H1 (cell line): ENCODE measurements around the gene RNF133. TPM values are rescaled to one million over a fixed set of nuclear protein-coding genes. Genes with fewer than 3 reads are reported as not detected.

ENCODE experiments used
- CTCF ChIA-PET: fragments of 300-600 bp; sonication (Branson Sonifier 250); formaldehyde crosslinking; loops from one replicate; lab custom pipeline; 2021; ENCODE audit not compliant: partially characterized antibody; lab: Charles Lee
- POLR2A ChIA-PET: fragments of 300-600 bp; sonication (Branson Sonifier 250); formaldehyde crosslinking; loops from one replicate; lab custom pipeline; 2021; ENCODE audit warnings: inconsistent platforms; ENCODE audit not compliant: partially characterized antibody; lab: Charles Lee
- DNase-seq, 2 experiments: peaks; one replicate each; pipeline versions ENCODE4 v3.0.0 to v3.0.0-alpha.2; 2010 to 2022; ENCODE audit warnings: low spot score in 2 of 2, low read depth in 1 of 2, mixed read lengths in 1 of 2
- FAIRE-seq: peaks from 2 replicates; lab custom pipeline; 2011; peaks lifted over from hg19 to GRCh38; lab: Jason Lieb, UNC
- H2AFZ ChIP-seq: 2 replicates; pipeline ENCODE4 v1.8.1; 2012; ENCODE audit warnings: low read length, inconsistent platforms
- H2AK5ac ChIP-seq: 2 replicates; pipeline ENCODE4 v1.6.1; 2013; ENCODE audit warnings: low read depth, low read length
- H2BK120ac ChIP-seq: replicated peaks from 2 replicates; pipeline ENCODE3; 2013; ENCODE audit warnings: low read depth, low read length, inconsistent platforms
- H2BK12ac ChIP-seq: 2 replicates; pipeline ENCODE4 v1.6.1; 2013; ENCODE audit warnings: low read depth, low read length
- H2BK15ac ChIP-seq: 2 replicates; pipeline ENCODE4 v1.6.1; 2013; ENCODE audit warnings: low read length
- H2BK20ac ChIP-seq: 2 replicates; pipeline ENCODE4 v1.6.1; 2013; ENCODE audit warnings: low read length
- H2BK5ac ChIP-seq: 2 replicates; pipeline ENCODE4 v1.6.1; 2013; ENCODE audit warnings: low read depth, low read length
- H3K14ac ChIP-seq: 2 replicates; pipeline ENCODE4 v1.6.1; 2013; ENCODE audit warnings: inconsistent platforms; ENCODE audit not compliant: insufficient read length
- H3K18ac ChIP-seq: 2 replicates; pipeline ENCODE4 v1.6.1; 2013; ENCODE audit warnings: low read length; ENCODE audit errors: extremely low read depth
- H3K23ac ChIP-seq: 2 replicates; pipeline ENCODE4 v1.6.1; 2013; ENCODE audit warnings: inconsistent platforms; ENCODE audit not compliant: insufficient read length
- H3K23me2 ChIP-seq: 2 replicates; pipeline ENCODE4 v1.6.1; 2013; ENCODE audit warnings: low read depth, low read length
- H3K27ac ChIP-seq: 2 replicates; pipeline ENCODE4 v1.6.1; 2011; ENCODE audit warnings: low read depth, low read length, inconsistent platforms
- H3K27me3 ChIP-seq, 4 experiments: replicated peaks in 1 of 4; 1 replicate in 1 of 4; 2 replicates in 3 of 4; pipeline versions ENCODE4 v1.6.1 to v1.8.1; 2011 to 2013; ENCODE audit warnings: low read length in 3 of 4, mild to moderate bottlenecking in 3 of 4, inconsistent platforms in 2 of 4, mixed read lengths in 2 of 4, moderate library complexity in 1 of 4; ENCODE audit not compliant: control insufficient read depth in 3 of 4, insufficient read depth in 3 of 4; ENCODE audit errors: extremely low read depth in 1 of 4
- H3K36me3 ChIP-seq, 4 experiments: 2 replicates each; pipeline versions ENCODE4 v1.6.1 to v1.8.1; 2011 to 2013; ENCODE audit warnings: mild to moderate bottlenecking in 4 of 4, low read length in 3 of 4, moderate library complexity in 2 of 4, control low read depth in 1 of 4, inconsistent platforms in 1 of 4; ENCODE audit not compliant: insufficient read depth in 4 of 4, control insufficient read depth in 2 of 4
- H3K4ac ChIP-seq: replicated peaks from 2 replicates; pipeline ENCODE3; 2013; ENCODE audit warnings: low read length, low read depth, mixed read lengths, inconsistent platforms; ENCODE audit not compliant: insufficient read length
- H3K4me1 ChIP-seq, 4 experiments: replicated peaks in 1 of 4; 1 replicate in 1 of 4; 2 replicates in 3 of 4; pipeline versions ENCODE4 v1.6.1 to v1.8.1; 2011 to 2013; ENCODE audit warnings: low read length in 3 of 4, inconsistent platforms in 2 of 4, mixed read lengths in 1 of 4; ENCODE audit not compliant: insufficient read depth in 4 of 4, control insufficient read depth in 3 of 4
- H3K4me2 ChIP-seq, 2 experiments: 2 replicates each; pipeline versions ENCODE4 v1.6.1 to v1.8.1; 2011 to 2013; ENCODE audit warnings: low read depth in 2 of 2, low read length in 2 of 2, control low read depth in 1 of 2, inconsistent platforms in 1 of 2, mild to moderate bottlenecking in 1 of 2; ENCODE audit not compliant: insufficient read depth in 1 of 2
- H3K4me3 ChIP-seq, 4 experiments: fragments of 200-600, 300-600 bp in 1 of 4; sonication (generic), shearing (Covaris generic), sonication (Bioruptor Twin) in 1 of 4; 2 replicates each; pipeline versions ENCODE4 v1.5.1 to v1.8.1; 2011 to 2016; ENCODE audit warnings: low read length in 4 of 4, low read depth in 3 of 4, control low read depth in 2 of 4, inconsistent platforms in 2 of 4, mild to moderate bottlenecking in 2 of 4, mixed read lengths in 1 of 4, moderate library complexity in 1 of 4; ENCODE audit not compliant: insufficient read depth in 2 of 4; ENCODE audit errors: extremely low read depth in 1 of 4
- H3K56ac ChIP-seq: replicated peaks from 2 replicates; pipeline ENCODE3; 2013; ENCODE audit warnings: low read depth, mild to moderate bottlenecking, mixed read lengths, low read length, inconsistent platforms; ENCODE audit not compliant: insufficient read length
- H3K79me1 ChIP-seq: 2 replicates; pipeline ENCODE4 v1.6.1; 2013; ENCODE audit warnings: low read depth, low read length, control low read depth
- H3K79me2 ChIP-seq, 2 experiments: 2 replicates each; pipeline versions ENCODE4 v1.6.1 to v1.8.1; 2012 to 2013; ENCODE audit warnings: low read length in 2 of 2, mild to moderate bottlenecking in 2 of 2, inconsistent platforms in 1 of 2; ENCODE audit not compliant: insufficient read depth in 2 of 2, control insufficient read depth in 1 of 2
- H3K9ac ChIP-seq, 4 experiments: replicated peaks in 1 of 4; 1 replicate in 1 of 4; 2 replicates in 3 of 4; pipeline versions ENCODE4 v1.6.1 to v1.8.1; 2011 to 2013; ENCODE audit warnings: low read depth in 3 of 4, low read length in 3 of 4, control low read depth in 2 of 4, mild to moderate bottlenecking in 2 of 4, moderate library complexity in 2 of 4, inconsistent platforms in 1 of 4; ENCODE audit errors: extremely low read depth in 1 of 4
- H3K9me3 ChIP-seq, 2 experiments: 2 replicates each; pipeline versions ENCODE4 v1.6.1 to v1.8.1; 2012 to 2013; ENCODE audit warnings: mild to moderate bottlenecking in 2 of 2, moderate library complexity in 2 of 2, control low read depth in 1 of 2, inconsistent platforms in 1 of 2, low read depth in 1 of 2, low read length in 1 of 2, mixed read lengths in 1 of 2; ENCODE audit not compliant: insufficient read depth in 2 of 2
- H4K20me1 ChIP-seq, 2 experiments: replicated peaks in 1 of 2; 2 replicates each; pipeline versions ENCODE3 to v1.8.1; 2011 to 2013; ENCODE audit warnings: inconsistent platforms in 2 of 2, low read length in 2 of 2, mild to moderate bottlenecking in 1 of 2; ENCODE audit not compliant: insufficient read depth in 2 of 2, control insufficient read depth in 1 of 2
- H4K5ac ChIP-seq: 2 replicates; pipeline ENCODE4 v1.6.1; 2013; ENCODE audit warnings: low read length, low read depth, mixed read lengths, inconsistent platforms; ENCODE audit not compliant: insufficient read length
- H4K8ac ChIP-seq: 2 replicates; pipeline ENCODE4 v1.8.0; 2013; ENCODE audit warnings: mild to moderate bottlenecking, moderate library complexity, low read length, inconsistent platforms; ENCODE audit not compliant: insufficient read depth; ENCODE audit errors: extremely low read depth
- H4K91ac ChIP-seq: replicated peaks from 2 replicates; pipeline ENCODE3; 2013; ENCODE audit warnings: low read length, mixed read lengths, inconsistent platforms; ENCODE audit not compliant: insufficient read length
- CBX8 ChIP-seq: fragments of 300-800, 300-1000 bp; sonication (generic); IDR thresholded peaks from 2 replicates; pipeline ENCODE4 v1.7.1; 2016; ENCODE audit warnings: low read depth, low read length, borderline replicate concordance
- CEBPB ChIP-seq: IDR thresholded peaks from 2 replicates; pipeline ENCODE4 v1.6.1; 2012; ENCODE audit warnings: low read depth, low read length
- GTF2F1 ChIP-seq: IDR thresholded peaks from 2 replicates; pipeline ENCODE4 v1.6.1; 2012; ENCODE audit warnings: low read depth, low read length, improper control_type of control experiment, borderline replicate concordance
- NANOG ChIP-seq: IDR thresholded peaks from 2 replicates; pipeline ENCODE4 v1.6.1; 2011; ENCODE audit warnings: low read length, low read depth, mild to moderate bottlenecking, inconsistent platforms; ENCODE audit not compliant: insufficient read depth, poor library complexity, severe bottlenecking
- POLR2AphosphoS5 ChIP-seq: IDR thresholded peaks from 2 replicates; pipeline ENCODE4 v1.6.1; 2011; ENCODE audit warnings: low read depth, low read length
- SIRT6 ChIP-seq: IDR thresholded peaks from one replicate; pipeline ENCODE4 v1.7.1; 2012; ENCODE audit warnings: low read length, inconsistent platforms
- SP4 ChIP-seq: IDR thresholded peaks from 2 replicates; pipeline ENCODE4 v1.6.1; 2012; ENCODE audit warnings: low read length, inconsistent platforms
- SRF ChIP-seq: IDR thresholded peaks from 2 replicates; pipeline ENCODE4 v1.6.1; 2011; ENCODE audit warnings: mild to moderate bottlenecking, low read depth, low read length, moderate library complexity
- TAF1 ChIP-seq: IDR thresholded peaks from 2 replicates; pipeline ENCODE4 v1.6.1; 2011; ENCODE audit warnings: mild to moderate bottlenecking, low read depth, low read length
- TCF12 ChIP-seq: IDR thresholded peaks from 2 replicates; pipeline ENCODE4 v1.6.1; 2011; ENCODE audit warnings: low read depth, mild to moderate bottlenecking, low read length
- TEAD4 ChIP-seq: IDR thresholded peaks from 2 replicates; pipeline ENCODE4 v1.6.1; 2012; ENCODE audit warnings: low read depth, low read length, inconsistent platforms, mixed read lengths
- YY1 ChIP-seq: IDR thresholded peaks from 2 replicates; pipeline ENCODE4 v1.6.1; 2011; ENCODE audit warnings: low read depth, mild to moderate bottlenecking, low read length
- WGBS, 2 experiments: shearing (Covaris generic) in 1 of 2; methylation state at CpG; one replicate each; pipeline versions ENCODE4 v1.1.6 to v1.1.7; 2013 to 2015; ENCODE audit warnings: low lambda C conversion rate in 2 of 2, mixed read lengths in 2 of 2, inconsistent platforms in 1 of 2, low coverage in 1 of 2, missing lambda C conversion rate in 1 of 2; ENCODE audit not compliant: insufficient replicate concordance in 2 of 2, insufficient coverage in 1 of 2, insufficient read length in 1 of 2; ENCODE audit errors: extremely low coverage in 1 of 2, missing lambda C conversion rate in 1 of 2; 5-methylcytosine and 5-hydroxymethylcytosine counted together
- polyA plus RNA-seq, 7 experiments: library from polyadenylated mRNA; depleted of rRNA in 3 of 7; stranded (reverse) in 5 of 7; unstranded in 2 of 7; fragments of >200 nt in 5 of 7; fragments of 200-250 nt in 2 of 7; gene quantifications; 1 replicate in 5 of 7; 2 replicates in 1 of 7; 4 replicates in 1 of 7; pipeline versions ENCODE4 v1.2.1 to v1.2.3, GENCODE V29; 2011 to 2013; ENCODE audit warnings: missing spikeins in 2 of 7, mixed read lengths in 2 of 7
- total RNA-seq: library from RNA; stranded (reverse); fragmentation: NEBNext Ultra II Directional; extraction: Animal tissue kit (Norgen Biotek cat#: 25700); gene quantifications from 2 replicates; pipeline ENCODE4 v1.2.1, GENCODE V29; 2021
- TF ChIP-seq, protein P1 (sequence below): IDR thresholded peaks from 2 replicates; pipeline ENCODE4 v1.6.1; 2012; ENCODE audit warnings: inconsistent platforms
- TF ChIP-seq, protein P2 (sequence below): IDR thresholded peaks from 2 replicates; pipeline ENCODE4 v1.6.1; 2012; ENCODE audit warnings: inconsistent platforms

Gene RNF133
- total and polyA plus RNA-seq, 2 of the 8 experiments (the other 6 are each of a cell fraction or from before 2014, with no cell fraction given): 0.09 to 0.39 TPM

DNA sequence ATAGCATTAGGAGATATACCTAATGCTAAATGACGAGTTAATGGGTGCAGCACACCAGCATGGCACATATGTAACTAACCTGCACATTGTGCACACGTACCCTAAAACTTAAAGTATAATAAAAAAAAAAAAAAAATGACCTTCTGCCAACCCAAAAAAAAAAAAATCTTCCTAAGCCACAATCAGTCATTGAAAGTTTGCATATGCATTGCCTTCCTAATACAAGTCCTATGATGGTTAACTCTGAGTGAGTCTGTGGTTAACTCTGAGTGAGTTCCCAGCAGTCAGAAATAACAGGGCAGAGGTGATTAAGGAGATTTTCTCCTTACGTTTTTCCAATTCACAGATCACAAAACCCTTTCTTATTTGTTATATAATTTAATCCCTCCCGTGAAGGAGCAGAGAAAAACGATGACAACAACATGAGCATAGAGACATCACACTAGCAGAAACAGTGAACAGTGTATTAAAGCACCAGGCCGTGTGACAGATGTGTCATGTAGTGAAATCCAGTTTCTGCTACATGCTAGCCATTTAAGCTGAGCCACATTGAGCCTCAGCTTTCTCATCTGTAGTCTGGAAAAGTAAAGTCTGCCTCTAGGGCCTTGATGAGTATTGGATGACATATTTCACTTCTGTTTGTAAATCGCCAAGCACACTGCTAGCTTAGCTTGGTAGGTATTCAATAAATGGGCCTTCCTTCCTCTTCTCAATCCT, 11.2 kb upstream of the RNF133 start:
- H3K79me1 ChIP-seq: no peaks in the 10 kb centered on the region
- no peak overlapping the region for H3K4ac ChIP-seq
- no peak overlapping the region for H2AK5ac ChIP-seq
- H3K56ac ChIP-seq: no peak overlapping the region
- no peak overlapping the region for H3K27ac ChIP-seq
- H2BK20ac ChIP-seq: no peak overlapping the region
- H3K4me3 ChIP-seq: no peak overlapping the region
- H4K5ac ChIP-seq: no peak overlapping the region
- H2BK5ac ChIP-seq: no peak overlapping the region
- H3K14ac ChIP-seq: no peak overlapping the region
- H3K18ac ChIP-seq: no peak overlapping the region
- H4K8ac ChIP-seq: no peak overlapping the region
- H2BK15ac ChIP-seq: no peak overlapping the region
- DNase-seq (no peak), FAIRE-seq (no peak)
- 88% methylated on average over 7 of the region's 7 CpGs; no CpG with 5 or more reads in 1 of the 2 experiments for WGBS, 2 experiments
- no peaks in the 10 kb centered on the region for H3K27me3 ChIP-seq
- no peak overlapping the region for H3K23ac ChIP-seq
- ChIA-PET POLR2A (no interaction called here), CTCF (interaction anchor here (1.0 to 1.2 kb wide), 2 partner anchors 20 to 94 kb away, joined by 3 read pairs; no protein-coding TSS in a partner anchor)
- no peaks in the 10 kb centered on the region for H4K20me1 ChIP-seq
- no peak overlapping the region for H2BK12ac ChIP-seq
- no peaks in the 10 kb centered on the region for H3K23me2 ChIP-seq
- no peak overlapping the region for H3K4me2 ChIP-seq
- H3K9ac ChIP-seq: no peak overlapping the region
- H3K9me3 ChIP-seq: no peaks in the 10 kb centered on the region
- no peaks in the 10 kb centered on the region for H3K4me1 ChIP-seq
- no peak overlapping the region for H4K91ac ChIP-seq
- no peak overlapping the region for H2AFZ ChIP-seq
- no peaks in the 10 kb centered on the region for H3K79me2 ChIP-seq
- H3K36me3 ChIP-seq: no peaks in the 10 kb centered on the region
- H2BK120ac ChIP-seq: no peak overlapping the region
- TF ChIP-seq GTF2F1 (no peak), NANOG (no peak), CEBPB (no peak), SRF (no peak), CBX8 (no peak), SIRT6 (no peak), POLR2AphosphoS5 (no peak), TEAD4 (no peak), SP4 (no peak), TAF1 (no peak), TCF12 (no peak), YY1 (no peak)
- TF ChIP-seq, protein P1, sequence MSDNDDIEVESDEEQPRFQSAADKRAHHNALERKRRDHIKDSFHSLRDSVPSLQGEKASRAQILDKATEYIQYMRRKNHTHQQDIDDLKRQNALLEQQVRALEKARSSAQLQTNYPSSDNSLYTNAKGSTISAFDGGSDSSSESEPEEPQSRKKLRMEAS: no peak
- TF ChIP-seq, protein P2, sequence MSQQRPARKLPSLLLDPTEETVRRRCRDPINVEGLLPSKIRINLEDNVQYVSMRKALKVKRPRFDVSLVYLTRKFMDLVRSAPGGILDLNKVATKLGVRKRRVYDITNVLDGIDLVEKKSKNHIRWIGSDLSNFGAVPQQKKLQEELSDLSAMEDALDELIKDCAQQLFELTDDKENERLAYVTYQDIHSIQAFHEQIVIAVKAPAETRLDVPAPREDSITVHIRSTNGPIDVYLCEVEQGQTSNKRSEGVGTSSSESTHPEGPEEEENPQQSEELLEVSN: no peak
